ENCODE measurements around the gene VARS2. TPM values are rescaled to one million over a fixed set of nuclear protein-coding genes. Genes with fewer than 3 reads are reported as not detected.

VARS2 gene
- polyA plus RNA-seq, 1 of the 3 experiments (the other 2 are of a cell fraction), result 31.2 TPM

- Histone ChIP-seq H3F3A (replicated peaks; ENCODE audit: insufficient read depth) (peaks cover 8% of the 10 kb centered on the region), H3K27ac (ENCODE audit: low read depth in 2 of 2, low read length in 1 of 2) (peak overlapping the region; percentile 36 to 64; a peak in 3 of 4 replicates), H3K4me1 (ENCODE audit: control insufficient read depth in 1 of 2, insufficient read depth in 2 of 2, low read depth in 1 of 2, low read length in 1 of 2) (peaks cover 13 to 24% of the 10 kb centered on the region in 2 experiments), H3K79me2 (ENCODE audit: insufficient read depth) (peaks cover 10% of the 10 kb centered on the region), H3K9ac (no peak overlapping the region), H3K36me3 (replicated peaks in 1 of 2; ENCODE audit: control insufficient read depth in 1 of 2, insufficient read depth in 2 of 2, low read length in 1 of 2) (peaks cover 31 to 39% of the 10 kb centered on the region in 2 experiments), H3K9me2 (no peaks in the 10 kb centered on the region), H3K4me2 (peak overlapping the region; percentile 91; the same call in 1 of the 2 replicates), H3K4me3 (ENCODE audit: low read depth in 2 of 2, low read length in 1 of 2) (peak overlapping the region in 1 of 2 experiments; percentile 56; a peak in 2 of 4 replicates), H3K27me3 (ENCODE audit: insufficient read depth) (no peaks in the 10 kb centered on the region), H2AFZ (ENCODE audit: low read depth) (0 out of 2 replicates have a peak overlapping the region, but pooled peaks have one; percentile 54), H4K20me1 (ENCODE audit: insufficient read depth) (no peaks in the 10 kb centered on the region), H3K9me3 (no peaks in the 10 kb centered on the region)
- ChIA-PET POLR2A (interaction anchor here (1.1 to 1.5 kb wide), 2 partner anchors 30 to 166 kb away, joined by 4 to 7 read pairs; partner anchors contain the start of gene DDR1), CTCF (interaction anchor here (0.9 to 7.2 kb wide), 19 partner anchors 9 to 635 kb away, joined by 3 to 86 read pairs (median 4); partner anchors contain the start of gene DDR1)
- 46% methylated on average over 21 of the region's 31 CpGs for WGBS (ENCODE audit: low lambda C conversion rate)
- TF ChIP-seq ZBTB33 (IDR thresholded peaks at IDR 0.05; ENCODE audit: borderline replicate concordance, low read depth), result no peak
- no peak for DNase-seq
Observed at GRCh38 chr6:30913721-30914075, 340 bp upstream of the VARS2 start.

GRCh38 chr6:30914854-30915590 is 984 bp downstream of the VARS2 start:
- Histone ChIP-seq H3K4me1 (ENCODE audit: control insufficient read depth in 1 of 2, insufficient read depth in 2 of 2, low read depth in 1 of 2, low read length in 1 of 2) (peaks cover 9 to 18% of the 10 kb centered on the region in 2 experiments; a peak in 3 of 4 replicates), H3K9ac (peak overlapping the region; percentile 88), H3K79me2 (ENCODE audit: insufficient read depth) (no peaks in the 10 kb centered on the region), H3K27me3 (ENCODE audit: insufficient read depth) (no peaks in the 10 kb centered on the region), H4K20me1 (ENCODE audit: insufficient read depth) (no peaks in the 10 kb centered on the region), H3K4me3 (ENCODE audit: low read depth in 2 of 2, low read length in 1 of 2) (peak overlapping the region; percentile 56 to 66), H3K27ac (ENCODE audit: low read depth in 2 of 2, low read length in 1 of 2) (peak overlapping the region; percentile 79 to 87), H3F3A (replicated peaks; ENCODE audit: insufficient read depth) (peaks cover 8% of the 10 kb centered on the region), H3K4me2 (peak overlapping the region; percentile 91), H3K36me3 (replicated peaks in 1 of 2; ENCODE audit: control insufficient read depth in 1 of 2, insufficient read depth in 2 of 2, low read length in 1 of 2) (peaks cover 27 to 40% of the 10 kb centered on the region in 2 experiments), H2AFZ (ENCODE audit: low read depth) (peak overlapping the region; percentile 77), H3K9me3 (no peaks in the 10 kb centered on the region), H3K9me2 (no peaks in the 10 kb centered on the region)
- no peak for DNase-seq
- CTCF ChIA-PET, result interaction anchor here (0.6 to 7.2 kb wide), 23 partner anchors 10 to 208 kb away, joined by 3 to 86 read pairs (median 5); partner anchors contain the start of gene DDR1
- POLR2A ChIA-PET, result interaction anchor here (1.0 to 1.5 kb wide), 3 partner anchors 165 to 178 kb away, joined by 4 read pairs; no protein-coding TSS in a partner anchor
- WGBS (ENCODE audit: low lambda C conversion rate), result 67% methylated on average over 14 of the region's 17 CpGs
- no peak for TF ChIP-seq USF2 (IDR thresholded peaks at IDR 0.05; ENCODE audit: borderline replicate concordance, low read depth, low read length)
- TF ChIP-seq EZH2phosphoT487 (IDR thresholded peaks at IDR 0.05; ENCODE audit: borderline replicate concordance, low read depth), result no peak
- TF ChIP-seq FOSL2 (IDR thresholded peaks at IDR 0.05; ENCODE audit: borderline replicate concordance, low read depth), result no peak
- TF ChIP-seq MAX (IDR thresholded peaks at IDR 0.05; ENCODE audit: low read depth), result no peak
- no peak for TF ChIP-seq CHD2 (IDR thresholded peaks at IDR 0.05; ENCODE audit: low read length, partially characterized antibody)
- TF ChIP-seq JUND (IDR thresholded peaks at IDR 0.05), result no peak
- no peak for TF ChIP-seq FOXJ3 (CRISPR knock-in tag; IDR thresholded peaks at IDR 0.05)
- TF ChIP-seq TAF1 (IDR thresholded peaks at IDR 0.05; ENCODE audit: borderline replicate concordance, low read depth, low read length), result no peak
- no peak for TF ChIP-seq POLR2AphosphoS5 (IDR thresholded peaks at IDR 0.05; ENCODE audit: low read depth, low read length)
- TF ChIP-seq SIN3A (IDR thresholded peaks at IDR 0.05; ENCODE audit: borderline replicate concordance, low read depth, low read length), result no peak
